ENCODE measurements around the gene ZNF138. TPM values are rescaled to one million over a fixed set of nuclear protein-coding genes. Genes with fewer than 3 reads are reported as not detected.
"Not testable (repeated sequence)": the region's sequence is repeated elsewhere in the genome, so short reads cannot be mapped to it uniquely, and the experiment has no call there.

Gene ZNF138
- polyA plus RNA-seq, 3 donors, result 14.4 to 24.4 (median 19.8) TPM

GRCh38 chr7:64811767-64812166 lies 17.5 kb downstream of the ZNF138 start:
- DNase-seq (ENCODE audit: extremely low read depth in 1 of 11, low read depth in 9 of 11, low spot score in 4 of 11), result no peak

GRCh38 chr7:64830926-64831325 lies 36.7 kb downstream of the ZNF138 start:
- DNase-seq (ENCODE audit: extremely low read depth in 1 of 11, low read depth in 9 of 11, low spot score in 4 of 11), result no peak

GRCh38 chr7:64832136-64832535 lies 37.9 kb downstream of the ZNF138 start:
- DNase-seq (ENCODE audit: extremely low read depth in 1 of 11, low read depth in 9 of 11, low spot score in 4 of 11), result no peak

- no peak for DNase-seq (ENCODE audit: extremely low read depth in 1 of 11, low read depth in 9 of 11, low spot score in 4 of 11)
Observed at GRCh38 chr7:64834989-64835388, 40.8 kb downstream of the ZNF138 start.

GRCh38 chr7:64835856-64836255 lies 41.6 kb downstream of the ZNF138 start:
- DNase-seq (ENCODE audit: extremely low read depth in 1 of 11, low read depth in 9 of 11, low spot score in 4 of 11), result not testable (repeated sequence)

- not testable (repeated sequence) for DNase-seq (ENCODE audit: extremely low read depth in 1 of 11, low read depth in 9 of 11, low spot score in 4 of 11)
Observed at GRCh38 chr7:64838051-64838450, 43.8 kb downstream of the ZNF138 start.

- DNase-seq (ENCODE audit: extremely low read depth in 1 of 11, low read depth in 9 of 11, low spot score in 4 of 11), result peak in 1 of 11 donors; percentile 47
Observed at GRCh38 chr7:64838691-64839090, 44.5 kb downstream of the ZNF138 start.

- DNase-seq (ENCODE audit: extremely low read depth in 1 of 11, low read depth in 9 of 11, low spot score in 4 of 11), result peak in 1 of 11 donors; percentile 36
Observed at GRCh38 chr7:64839910-64840309, 45.7 kb downstream of the ZNF138 start.

GRCh38 chr7:64849250-64849923 lies 55.2 kb downstream of the ZNF138 start:
- DNase-seq (ENCODE audit: extremely low read depth in 1 of 11, low read depth in 9 of 11, low spot score in 4 of 11), result no peak

- DNase-seq (ENCODE audit: extremely low read depth in 1 of 11, low read depth in 9 of 11, low spot score in 4 of 11), result peak in 3 of 11 donors; percentile 0 to 11 (median 2)
Observed at GRCh38 chr7:64849924-64850499, 55.8 kb downstream of the ZNF138 start.

GRCh38 chr7:64853679-64854078 lies 59.5 kb downstream of the ZNF138 start:
- no peak for DNase-seq (ENCODE audit: extremely low read depth in 1 of 11, low read depth in 9 of 11, low spot score in 4 of 11)

GRCh38 chr7:64854969-64855368 lies 60.7 kb downstream of the ZNF138 start:
- no peak for DNase-seq (ENCODE audit: extremely low read depth in 1 of 11, low read depth in 9 of 11, low spot score in 4 of 11)

- no peak for DNase-seq (ENCODE audit: extremely low read depth in 1 of 11, low read depth in 9 of 11, low spot score in 4 of 11)
Observed at GRCh38 chr7:64863021-64863420, 68.8 kb downstream of the ZNF138 start.

GRCh38 chr7:64863530-64863929 lies 69.3 kb downstream of the ZNF138 start:
- not testable (repeated sequence) for DNase-seq (ENCODE audit: extremely low read depth in 1 of 11, low read depth in 9 of 11, low spot score in 4 of 11)

GRCh38 chr7:64863969-64864368 lies 69.7 kb downstream of the ZNF138 start:
- no peak for DNase-seq (ENCODE audit: extremely low read depth in 1 of 11, low read depth in 9 of 11, low spot score in 4 of 11)

GRCh38 chr7:64867863-64868440 lies 73.7 kb downstream of the ZNF138 start:
- no peak for DNase-seq (ENCODE audit: extremely low read depth in 1 of 11, low read depth in 9 of 11, low spot score in 4 of 11)

GRCh38 chr7:64868499-64868898 lies 74.3 kb downstream of the ZNF138 start:
- DNase-seq (ENCODE audit: extremely low read depth in 1 of 11, low read depth in 9 of 11, low spot score in 4 of 11), result no peak

GRCh38 chr7:64869121-64869725 lies 75.0 kb downstream of the ZNF138 start:
- no peak for DNase-seq (ENCODE audit: extremely low read depth in 1 of 11, low read depth in 9 of 11, low spot score in 4 of 11)

- no peak for DNase-seq (ENCODE audit: extremely low read depth in 1 of 11, low read depth in 9 of 11, low spot score in 4 of 11)
Observed at GRCh38 chr7:64869912-64870562, 75.8 kb downstream of the ZNF138 start.

- no peak for DNase-seq (ENCODE audit: extremely low read depth in 1 of 11, low read depth in 9 of 11, low spot score in 4 of 11)
Observed at GRCh38 chr7:64870656-64871055, 76.4 kb downstream of the ZNF138 start.

Measured in renal cortex interstitium (tissue), 11 donors.